Thyroid gland (tissue), 4 donors: ENCODE data around the gene GRB2. TPM values are rescaled to one million over a fixed set of nuclear protein-coding genes. Genes with fewer than 3 reads are reported as not detected.

Experiments used
- DNase-seq, 2 donors: peaks; one replicate each; pipeline ENCODE4 v3.0.0-alpha.2; 2019
- H3K27ac ChIP-seq, 3 donors: fragments of 200-600 bp; sonication (generic); 1 replicate in 2 of 3; 2 replicates in 1 of 3; pipeline ENCODE4 v1.5.1; 2016 to 2019; ENCODE audit warnings: mild to moderate bottlenecking in 1 of 3, moderate library complexity in 1 of 3
- H3K27me3 ChIP-seq: fragments of 200-600 bp; sonication (generic); one replicate; pipeline ENCODE4 v1.5.1; 2019
- H3K36me3 ChIP-seq, 2 donors: fragments of 200-600 bp; sonication (generic); one replicate each; pipeline ENCODE4 v1.5.1; 2016 to 2019
- H3K4me1 ChIP-seq, 2 donors: fragments of 200-600 bp; sonication (generic); one replicate each; pipeline ENCODE4 v1.5.1; 2017 to 2019
- H3K4me3 ChIP-seq, 3 donors: fragments of 200-600 bp; sonication (generic); replicated peaks in 1 of 3; 1 replicate in 2 of 3; 2 replicates in 1 of 3; pipeline ENCODE4 v1.5.1; 2016; ENCODE audit warnings: mild to moderate bottlenecking in 1 of 3
- H3K9me3 ChIP-seq: fragments of 200-600 bp; sonication (generic); one replicate; pipeline ENCODE4 v1.5.1; 2017
- POLR2A ChIP-seq, 2 donors: fragments of 450-650 bp; IDR thresholded peaks; one replicate each; pipeline ENCODE4 v1.6.1; 2017; ENCODE audit warnings: antibody characterized with exemption in 2 of 2, mild to moderate bottlenecking in 2 of 2, moderate library complexity in 1 of 2
- WGBS, 2 donors: methylation state at CpG; one replicate each; pipeline ENCODE4 v1.1.5; 2017; 5-methylcytosine and 5-hydroxymethylcytosine counted together
- intact Hi-C: fragments of 100-400 bp; cut with DNase I; formaldehyde crosslinking; loops from one replicate; pipeline ENCODE4 v1.15.1; 2023
- total RNA-seq, 4 donors: library from RNA; depleted of rRNA; stranded (reverse); fragments of >200 nt; gene quantifications; one replicate each; pipeline ENCODE4 v1.2.3, GENCODE V29; 2016
- TF ChIP-seq, protein P1 (sequence below), 6 experiments: fragments of 200-600 bp in 3 of 6; fragments of 450-650 bp in 3 of 6; sonication (generic) in 3 of 6; IDR thresholded peaks; one replicate each; pipeline ENCODE4 v1.5.1; 2016 to 2019; ENCODE audit warnings: antibody characterized with exemption in 6 of 6, mild to moderate bottlenecking in 2 of 6, inconsistent platforms in 1 of 6, moderate library complexity in 1 of 6

GRB2 gene
- total RNA-seq, 4 donors from 2014 or later: 65.8 to 101 (median 97.3) TPM

DNA sequence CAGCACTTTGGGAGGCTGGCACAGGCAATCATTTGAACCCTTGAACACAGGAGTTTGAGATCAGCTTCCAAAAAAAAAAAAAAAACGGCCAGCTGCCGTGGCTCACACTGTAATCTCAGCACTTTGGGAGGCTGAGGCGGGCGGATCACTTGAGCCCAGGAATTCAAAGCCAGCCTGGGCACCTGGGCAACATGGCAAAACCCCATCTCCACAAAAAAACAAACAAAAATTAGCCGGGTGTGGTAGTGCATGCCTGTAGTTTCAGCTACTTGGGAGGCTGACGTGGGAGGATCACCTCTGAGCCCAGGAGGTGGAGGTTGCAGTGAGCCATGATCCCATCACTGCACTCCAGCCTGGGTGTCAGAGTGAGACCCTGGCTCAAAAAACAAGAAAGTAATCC, 39.0 kb downstream of the GRB2 start:
- H3K27ac ChIP-seq: no peak overlapping the region
- 53% methylated on average over 6 of the region's 6 CpGs for WGBS, 2 donors
- intact Hi-C loops: no loop called here
- peaks cover 23 to 44% of the 10 kb centered on the region in 2 donors for H3K4me1 ChIP-seq
- no peaks in the 10 kb centered on the region for H3K27me3 ChIP-seq
- no peak for TF ChIP-seq POLR2A (IDR thresholded peaks at IDR 0.05)
- TF ChIP-seq, protein P1, sequence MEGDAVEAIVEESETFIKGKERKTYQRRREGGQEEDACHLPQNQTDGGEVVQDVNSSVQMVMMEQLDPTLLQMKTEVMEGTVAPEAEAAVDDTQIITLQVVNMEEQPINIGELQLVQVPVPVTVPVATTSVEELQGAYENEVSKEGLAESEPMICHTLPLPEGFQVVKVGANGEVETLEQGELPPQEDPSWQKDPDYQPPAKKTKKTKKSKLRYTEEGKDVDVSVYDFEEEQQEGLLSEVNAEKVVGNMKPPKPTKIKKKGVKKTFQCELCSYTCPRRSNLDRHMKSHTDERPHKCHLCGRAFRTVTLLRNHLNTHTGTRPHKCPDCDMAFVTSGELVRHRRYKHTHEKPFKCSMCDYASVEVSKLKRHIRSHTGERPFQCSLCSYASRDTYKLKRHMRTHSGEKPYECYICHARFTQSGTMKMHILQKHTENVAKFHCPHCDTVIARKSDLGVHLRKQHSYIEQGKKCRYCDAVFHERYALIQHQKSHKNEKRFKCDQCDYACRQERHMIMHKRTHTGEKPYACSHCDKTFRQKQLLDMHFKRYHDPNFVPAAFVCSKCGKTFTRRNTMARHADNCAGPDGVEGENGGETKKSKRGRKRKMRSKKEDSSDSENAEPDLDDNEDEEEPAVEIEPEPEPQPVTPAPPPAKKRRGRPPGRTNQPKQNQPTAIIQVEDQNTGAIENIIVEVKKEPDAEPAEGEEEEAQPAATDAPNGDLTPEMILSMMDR (IDR thresholded peaks at IDR 0.05): no peak
- H3K4me3 ChIP-seq: no peak overlapping the region
- H3K9me3 ChIP-seq: no peaks in the 10 kb centered on the region
- peak; percentile 20 to 32 for DNase-seq
- no peaks in the 10 kb centered on the region for H3K36me3 ChIP-seq

DNA sequence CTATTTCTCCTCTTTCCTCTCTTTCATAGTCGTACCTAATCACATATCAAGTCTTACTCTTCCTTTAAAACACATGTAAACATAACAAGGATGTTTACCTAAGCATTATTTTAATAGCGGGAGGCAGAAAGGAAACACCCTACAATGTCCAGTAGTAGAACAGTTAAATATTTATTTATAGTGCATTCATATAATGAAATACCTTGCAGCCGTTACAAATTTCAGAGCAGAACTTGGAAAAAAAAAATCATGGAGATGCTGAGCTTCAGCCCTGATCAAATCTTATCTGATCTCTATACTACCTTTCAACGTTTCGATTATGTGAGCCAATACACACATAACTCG, 39.6 kb downstream of the GRB2 start:
- Histone ChIP-seq H3K9me3 (no peaks in the 10 kb centered on the region), H3K4me1 (peaks cover 27 to 49% of the 10 kb centered on the region in 2 donors), H3K36me3 (no peaks in the 10 kb centered on the region), H3K27me3 (no peaks in the 10 kb centered on the region), H3K27ac (no peak overlapping the region), H3K4me3 (no peak overlapping the region)
- intact Hi-C loops: no loop called here
- no peak for TF ChIP-seq POLR2A (IDR thresholded peaks at IDR 0.05)
- TF ChIP-seq, protein P1 (IDR thresholded peaks at IDR 0.05): no peak
- DNase-seq: no peak
- 71 to 72% methylated on average over 6 of the region's 6 CpGs for WGBS, 2 donors

DNA sequence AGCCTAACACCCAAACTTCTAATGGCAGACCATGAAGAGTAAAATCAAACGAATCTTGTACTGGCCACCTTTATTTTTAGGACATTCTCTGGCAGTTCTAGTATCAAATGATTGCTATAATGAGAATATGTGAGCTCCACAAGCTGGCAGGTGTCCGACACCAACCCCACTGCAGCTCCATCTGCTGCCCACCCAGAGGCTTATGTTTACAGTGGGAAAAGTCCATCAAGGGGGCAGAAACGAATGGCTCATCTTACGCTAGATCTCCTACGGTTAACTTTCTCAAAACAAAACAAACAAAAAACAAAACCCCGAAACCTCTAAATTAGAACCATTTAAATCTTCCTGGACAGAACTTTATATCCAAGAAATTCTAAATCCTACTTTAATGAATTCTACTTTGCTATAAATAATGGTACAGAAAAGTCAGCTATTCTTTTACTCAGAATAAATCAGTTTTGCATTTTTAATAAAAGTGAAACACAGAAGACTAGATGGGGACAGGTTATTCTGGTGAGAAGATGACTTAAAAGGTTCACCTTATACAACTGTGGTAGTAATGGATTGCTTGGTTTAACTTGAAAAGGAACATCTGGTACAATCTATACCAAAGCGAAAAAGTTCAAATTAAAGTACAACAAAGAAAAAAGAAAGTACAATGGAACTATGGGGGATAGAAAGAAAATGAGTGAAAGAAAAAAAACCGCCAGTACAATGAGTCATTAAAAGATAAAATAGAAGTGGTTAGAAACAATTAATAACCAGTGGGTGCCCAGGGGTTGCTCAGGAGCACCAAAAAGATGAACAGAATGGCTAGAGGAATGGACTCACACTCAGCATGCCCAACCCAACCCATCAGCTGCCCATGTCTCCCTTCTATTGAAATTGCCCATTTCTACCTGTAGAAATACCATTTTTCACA, 40.2 kb downstream of the GRB2 start:
- H3K4me1 ChIP-seq: peaks cover 28 to 49% of the 10 kb centered on the region in 2 donors
- WGBS, 2 donors: 72 to 77% methylated on average over 8 of the region's 8 CpGs
- intact Hi-C loops: no loop called here

DNA sequence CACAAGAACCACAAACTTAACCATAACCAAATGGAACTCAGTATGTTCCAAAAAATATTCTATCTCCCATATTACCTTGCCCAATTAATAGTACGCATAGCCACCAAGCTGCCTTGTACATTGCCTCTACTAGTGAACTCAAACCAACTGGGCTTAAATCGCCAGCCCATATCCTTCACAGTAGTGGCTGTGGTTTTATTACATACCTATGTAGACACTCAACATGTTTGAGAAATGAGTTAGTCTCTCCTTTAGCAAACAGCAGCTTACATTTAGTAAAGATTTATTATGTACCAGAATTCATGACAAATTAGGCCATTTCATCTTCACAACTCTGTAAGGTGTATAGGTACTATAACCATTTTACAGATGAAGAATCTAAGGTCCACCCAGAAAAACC, 41.4 kb downstream of the GRB2 start:
- intact Hi-C loops: no loop called here
- TF ChIP-seq, protein P1 (IDR thresholded peaks at IDR 0.05): no peak
- no peak for TF ChIP-seq POLR2A (IDR thresholded peaks at IDR 0.05)
- Histone ChIP-seq H3K27me3 (no peaks in the 10 kb centered on the region), H3K36me3 (no peaks in the 10 kb centered on the region), H3K4me3 (no peak overlapping the region), H3K27ac (no peak overlapping the region), H3K4me1 (peaks cover 23 to 43% of the 10 kb centered on the region in 2 donors), H3K9me3 (no peaks in the 10 kb centered on the region)
- WGBS, 2 donors: 97 to 98% methylated on average over 2 of the region's 2 CpGs
- no peak for DNase-seq

More for the DNA sequence above, 40.2 kb downstream of the GRB2 start:
- no peak overlapping the region for H3K4me3 ChIP-seq
- TF ChIP-seq POLR2A (IDR thresholded peaks at IDR 0.05): no peak
- TF ChIP-seq, protein P1 (IDR thresholded peaks at IDR 0.05): no peak
- DNase-seq: no peak
- no peaks in the 10 kb centered on the region for H3K27me3 ChIP-seq
- H3K27ac ChIP-seq: no peak overlapping the region
- H3K36me3 ChIP-seq: no peaks in the 10 kb centered on the region
- H3K9me3 ChIP-seq: no peaks in the 10 kb centered on the region

DNA sequence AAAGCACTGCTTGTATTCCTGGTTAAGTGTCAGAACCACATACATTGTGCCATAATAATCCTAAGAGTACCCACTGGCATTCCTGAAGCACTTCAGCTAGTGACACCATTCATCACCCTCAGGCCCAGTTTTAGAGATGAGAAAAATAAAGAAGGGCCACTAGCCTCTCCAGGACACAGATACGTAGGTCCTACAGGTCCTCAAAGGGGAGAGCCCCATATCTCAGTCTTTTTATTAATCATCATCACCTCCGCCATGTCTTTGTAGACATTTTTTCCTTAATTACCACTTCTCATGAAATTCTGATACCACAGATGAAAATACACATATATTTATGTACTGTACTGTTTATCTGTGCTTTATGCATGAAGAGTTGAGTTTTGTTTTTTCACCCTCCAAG, 43.5 kb downstream of the GRB2 start:
- 48 to 49% methylated on average over 2 of the region's 2 CpGs for WGBS, 2 donors
- peaks cover 33 to 43% of the 10 kb centered on the region in 2 donors for H3K4me1 ChIP-seq
- no peaks in the 10 kb centered on the region for H3K9me3 ChIP-seq
- H3K4me3 ChIP-seq: no peak overlapping the region
- no peak for DNase-seq
- no peak overlapping the region for H3K27ac ChIP-seq
- TF ChIP-seq POLR2A (IDR thresholded peaks at IDR 0.05): no peak
- TF ChIP-seq, protein P1 (IDR thresholded peaks at IDR 0.05): no peak
- H3K27me3 ChIP-seq: no peaks in the 10 kb centered on the region
- no peaks in the 10 kb centered on the region for H3K36me3 ChIP-seq
- intact Hi-C loops: no loop called here
